GM19035 (cell line): ENCODE data around the gene FAM50A.
"Not testable (repeated sequence)": the region's sequence is repeated elsewhere in the genome, so short reads cannot be mapped to it uniquely, and the experiment has no call there.

ENCODE experiments used
- ATAC-seq: cut with Tn5 transposase; IDR thresholded peaks from one replicate; pipeline ENCODE4 v1.9.1; 2021; ENCODE audit not compliant: unreplicated experiment

FAM50A gene

GRCh38 chrX:154443992-154444754 lies at the start of gene FAM50A:
TSS of gene FAM50A (plus strand) at chrX:154444141. CDS start at chrX:154444236, 95 bp downstream.
- peak; percentile 84 for ATAC-seq

DNA sequence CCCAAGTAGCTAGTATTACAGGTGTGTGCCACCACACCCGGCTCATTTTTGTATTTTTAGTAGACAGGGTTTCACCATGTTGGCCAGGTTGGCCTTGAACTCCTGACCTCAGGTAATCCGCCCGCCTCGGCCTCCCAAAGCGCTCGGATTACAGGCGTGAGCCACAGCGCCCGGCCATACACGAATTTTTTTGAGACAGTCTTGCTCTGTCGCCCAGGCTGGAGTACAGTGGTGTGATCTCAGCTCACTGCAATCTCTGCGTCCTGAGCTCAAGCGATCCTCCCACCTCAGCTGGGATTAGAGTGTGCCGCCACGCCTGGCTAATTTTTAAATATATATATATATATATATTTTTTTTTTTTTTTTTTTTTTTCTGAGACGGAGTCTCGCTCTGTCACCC lies 47.6 kb upstream of the FAM50A start:
- ATAC-seq: not testable (repeated sequence)

- ATAC-seq: peak; percentile 46
These were observed 46.7 kb upstream of the FAM50A start for GRCh38 chrX:154396973-154397887.

DNA sequence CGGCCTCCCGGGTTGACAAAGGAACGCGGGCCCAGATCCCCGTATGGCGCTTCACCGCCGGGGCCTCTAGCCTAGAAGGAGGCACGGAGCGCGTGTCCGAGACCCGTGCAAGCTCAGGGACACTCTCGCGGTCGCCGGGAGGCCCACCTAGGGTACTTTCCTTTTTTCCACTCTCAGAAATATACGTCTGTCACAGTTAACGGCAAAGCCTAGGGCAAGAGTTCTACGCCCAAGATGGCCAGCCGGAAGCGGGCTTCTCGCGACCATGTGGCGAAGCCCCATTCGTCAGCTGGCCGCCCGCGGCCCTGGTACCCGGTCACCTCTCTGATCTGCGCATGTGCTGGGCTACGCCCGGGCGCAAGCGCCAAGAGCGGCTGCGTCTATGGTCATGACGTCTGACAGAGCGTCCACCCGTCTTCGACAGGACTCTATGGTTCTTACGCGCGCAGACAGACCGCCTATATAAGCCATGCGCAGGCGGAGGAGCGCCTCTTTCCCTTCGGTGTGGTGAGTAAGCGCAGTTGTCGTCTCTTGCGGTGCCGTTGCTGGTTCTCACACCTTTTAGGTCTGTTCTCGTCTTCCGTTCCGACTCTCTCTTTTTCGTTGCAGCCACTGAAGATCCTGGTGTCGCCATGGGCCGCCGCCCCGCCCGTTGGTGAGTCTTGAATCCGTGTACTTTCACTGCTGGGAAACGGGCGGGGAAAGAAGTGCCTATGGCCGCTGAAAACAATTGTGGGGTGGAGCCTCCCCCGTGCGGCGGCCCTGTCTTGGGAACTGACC lies 45.9 kb upstream of the FAM50A start, which contains the start of gene RPL10:
TSS of gene RPL10 (plus strand) at position 490 of the 780 bp plus-strand sequence. CDS start at position 633, 143 bp downstream.
- peak; percentile 77 for ATAC-seq

DNA sequence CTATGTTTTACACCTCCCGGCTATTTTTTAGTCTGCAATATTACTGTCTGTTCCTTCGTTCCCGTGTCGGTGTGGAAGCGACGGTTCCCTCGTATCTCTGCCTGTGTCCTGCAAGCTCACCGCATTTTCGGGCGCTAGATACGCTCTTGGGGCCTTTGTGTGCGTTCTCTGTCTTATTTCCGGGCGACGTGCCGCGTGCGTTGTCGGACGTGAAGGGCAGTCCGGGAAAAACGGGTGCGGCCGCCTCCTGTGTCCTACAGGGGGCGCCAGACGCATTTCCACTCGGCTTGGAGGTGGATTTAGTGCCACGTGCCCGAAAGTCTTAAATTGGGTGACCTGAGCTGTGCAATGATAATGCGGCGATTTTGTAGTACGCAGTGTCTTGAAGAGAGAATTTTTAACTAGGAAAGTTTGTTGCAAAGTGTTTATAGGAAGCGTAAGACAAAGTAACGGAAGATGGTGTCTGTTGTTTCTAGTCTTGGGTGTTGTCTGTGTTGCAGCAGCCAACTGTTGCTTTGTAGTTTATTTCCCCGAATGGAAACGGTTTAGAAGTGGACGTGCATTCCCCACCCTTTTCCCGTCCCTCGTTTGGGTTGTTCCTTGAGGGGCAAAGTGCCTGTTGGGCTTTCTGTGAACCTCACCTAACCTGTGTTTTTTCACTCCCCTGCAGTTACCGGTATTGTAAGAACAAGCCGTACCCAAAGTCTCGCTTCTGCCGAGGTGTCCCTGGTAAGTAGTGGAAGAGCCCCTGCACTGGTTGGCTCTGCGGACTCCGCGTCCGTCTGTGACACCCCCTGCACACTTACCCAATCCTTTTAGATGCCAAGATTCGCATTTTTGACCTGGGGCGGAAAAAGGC lies 45.0 kb upstream of the FAM50A start:
- peak; percentile 21 for ATAC-seq

GRCh38 chrX:154399527-154400368 lies 44.2 kb upstream of the FAM50A start:
- no peak for ATAC-seq

DNA sequence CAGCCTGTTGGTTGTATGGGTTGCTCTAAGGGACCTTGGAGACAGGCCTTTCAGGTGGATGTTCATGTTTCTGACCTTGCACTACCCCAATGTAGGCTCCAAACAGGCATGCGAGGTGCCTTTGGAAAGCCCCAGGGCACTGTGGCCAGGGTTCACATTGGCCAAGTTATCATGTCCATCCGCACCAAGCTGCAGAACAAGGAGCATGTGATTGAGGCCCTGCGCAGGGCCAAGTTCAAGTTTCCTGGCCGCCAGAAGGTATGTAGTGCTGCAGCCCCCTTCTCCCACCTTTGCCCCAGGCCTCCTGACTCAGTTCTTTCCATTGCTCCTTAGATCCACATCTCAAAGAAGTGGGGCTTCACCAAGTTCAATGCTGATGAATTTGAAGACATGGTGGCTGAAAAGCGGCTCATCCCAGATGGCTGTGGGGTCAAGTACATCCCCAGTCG lies 43.5 kb upstream of the FAM50A start:
- not testable (repeated sequence) for ATAC-seq

DNA sequence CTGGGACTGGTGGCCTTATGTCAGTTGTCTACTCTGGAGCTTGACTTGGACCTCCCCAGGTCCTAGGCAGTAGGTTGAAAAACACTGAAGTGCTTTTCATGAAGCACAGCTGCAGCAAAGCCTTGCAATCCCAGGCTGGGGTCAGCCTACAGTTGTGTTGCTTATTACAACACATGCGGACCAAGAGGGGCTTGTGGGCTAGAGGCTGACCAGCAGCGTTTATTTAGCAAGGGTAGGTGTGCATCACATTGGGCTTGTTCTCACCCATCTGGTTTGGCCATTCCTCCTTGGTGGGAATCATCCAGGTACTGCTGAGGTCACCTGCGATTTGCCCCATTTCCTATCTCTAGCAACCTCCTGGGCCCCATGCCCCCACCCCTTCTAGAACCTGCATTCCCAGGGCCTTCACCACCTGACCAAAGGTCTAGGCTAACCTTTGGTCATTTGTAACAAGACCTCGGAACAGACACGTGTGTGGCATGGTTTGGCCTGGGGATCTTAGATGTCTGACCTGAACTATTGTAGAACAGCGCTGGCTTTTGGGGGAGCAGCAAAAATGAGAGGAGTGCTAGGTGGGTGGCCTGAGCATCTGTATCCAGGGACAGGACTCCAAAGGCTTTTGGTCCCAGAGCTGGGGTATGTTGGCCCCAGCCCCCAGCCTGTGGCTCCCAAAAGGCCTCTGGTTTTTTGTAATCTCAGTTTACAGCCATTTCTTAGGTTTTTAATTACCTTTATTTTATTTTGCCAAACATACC lies 42.7 kb upstream of the FAM50A start:
- no peak for ATAC-seq

- ATAC-seq: no peak
These were observed 41.9 kb upstream of the FAM50A start for GRCh38 chrX:154401918-154402621.

GRCh38 chrX:154402622-154403127 lies 41.3 kb upstream of the FAM50A start:
- ATAC-seq: no peak

GRCh38 chrX:154403192-154403591 lies 40.7 kb upstream of the FAM50A start:
- ATAC-seq: no peak

- no peak for ATAC-seq
These were observed 40.1 kb upstream of the FAM50A start for GRCh38 chrX:154403858-154404257.

GRCh38 chrX:154404625-154405192 lies 39.2 kb upstream of the FAM50A start:
- no peak for ATAC-seq

- no peak for ATAC-seq
These were observed 35.2 kb upstream of the FAM50A start for GRCh38 chrX:154408659-154409221.

DNA sequence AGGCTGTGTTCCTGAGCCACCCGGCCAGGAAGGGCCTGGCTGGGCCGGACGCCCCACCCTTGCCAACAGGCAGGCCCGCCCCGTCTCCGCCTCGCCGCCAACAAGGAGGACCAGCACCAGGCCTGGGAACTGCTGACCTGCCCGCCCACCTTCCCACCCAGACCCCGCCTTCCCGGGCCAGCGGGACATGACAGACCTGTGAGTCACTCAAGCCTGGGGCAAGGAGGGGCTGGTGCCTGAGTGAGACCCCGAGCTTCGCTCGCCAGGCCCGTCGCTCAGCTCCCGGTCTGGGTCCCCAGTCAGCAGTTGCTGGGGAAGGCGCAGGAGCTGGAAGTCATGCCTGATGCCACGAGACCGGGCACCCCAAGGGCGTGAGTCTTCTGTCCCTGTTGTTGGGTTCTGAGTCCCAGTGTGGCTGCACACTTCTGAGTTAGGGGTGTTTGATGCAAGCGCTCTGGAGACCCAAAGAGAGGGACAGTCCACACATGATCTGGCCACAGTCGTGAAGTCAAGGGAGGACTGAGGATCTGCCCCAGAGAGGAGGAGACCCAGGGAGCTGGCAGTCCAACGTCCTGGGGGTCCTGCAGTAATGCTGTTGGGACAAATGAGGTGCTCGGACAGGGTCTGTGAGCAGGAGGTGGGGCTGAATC lies 34.6 kb upstream of the FAM50A start, which contains the start of gene DNASE1L1:
TSS of gene DNASE1L1 (minus strand) at position 33 of the 650 bp plus-strand sequence. CDS start 3,686 bp downstream, outside the sequence.
- ATAC-seq: no peak

GRCh38 chrX:154411981-154412340 lies 32.0 kb upstream of the FAM50A start:
- ATAC-seq: peak; percentile 51
